ENCODE data around the gene ZC3H10.
"Not testable (repeated sequence)": the region's sequence is repeated elsewhere in the genome, so short reads cannot be mapped to it uniquely, and the experiment has no call there.

The ZC3H10 gene

DNA sequence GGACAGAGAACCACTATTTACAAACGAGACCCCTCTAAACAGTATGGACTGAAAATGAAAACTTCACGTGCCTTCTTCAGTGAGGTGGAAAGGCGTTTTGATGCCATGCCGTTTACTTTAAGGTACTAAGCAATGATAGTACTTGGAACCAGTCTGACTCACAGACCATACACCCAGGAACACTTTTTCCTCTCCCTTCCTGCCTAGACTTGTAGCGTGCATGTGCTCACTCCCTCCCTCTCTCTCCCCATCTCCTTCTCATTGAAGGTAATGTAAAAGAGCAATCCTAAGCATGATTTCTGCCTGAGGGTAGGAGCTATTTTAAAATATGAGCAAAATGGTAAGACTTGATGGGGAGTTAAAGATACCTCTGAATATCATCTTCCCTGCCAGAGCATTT is 7.5 kb upstream of the ZC3H10 start:
- no peaks in the 10 kb centered on the region for H3K4me1 ChIP-seq (ENCODE audit: insufficient read depth, insufficient read length)
- no peak overlapping the region for H3K4me3 ChIP-seq (ENCODE audit: insufficient read length, low read depth)
- no peak overlapping the region for H3K9ac ChIP-seq (ENCODE audit: insufficient read length, low read depth)
- H3K27me3 ChIP-seq (ENCODE audit: insufficient read depth, insufficient read length): no peaks in the 10 kb centered on the region
- H3K9me3 ChIP-seq (ENCODE audit: insufficient read depth, low read length): no peaks in the 10 kb centered on the region
- DNase-seq (ENCODE audit: low read depth, low spot score): no peak
- no peak for TF ChIP-seq SUZ12 (IDR thresholded peaks at IDR 0.05; ENCODE audit: extremely low read depth, insufficient read depth, insufficient read length)
- TF ChIP-seq ZNF274 (IDR thresholded peaks at IDR 0.05; ENCODE audit: low read depth, low read length): no peak
- TF ChIP-seq YY1 (IDR thresholded peaks at IDR 0.05; ENCODE audit: insufficient read depth, insufficient read length): no peak
- peaks cover 83% of the 10 kb centered on the region for H3K36me3 ChIP-seq (ENCODE audit: insufficient read depth, insufficient read length, low read length)

DNA sequence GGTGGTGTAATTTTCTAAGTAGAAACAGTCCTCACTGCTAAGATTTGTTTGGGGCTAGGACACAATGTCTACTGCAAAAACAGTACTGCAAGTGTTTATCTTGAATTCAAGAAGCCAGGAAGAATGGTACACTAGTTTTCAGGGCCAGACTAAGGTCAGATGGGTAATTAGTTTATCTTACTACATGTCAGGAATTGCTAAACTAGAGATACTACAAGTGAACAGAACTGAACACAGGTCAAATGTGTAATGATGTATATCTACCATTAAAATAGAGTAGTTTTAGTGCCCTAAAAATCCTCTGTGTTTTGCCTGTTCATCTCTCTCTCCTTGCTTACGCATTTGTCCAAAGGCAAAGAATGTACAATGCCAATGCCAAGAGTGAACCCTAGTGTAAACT is 4.0 kb upstream of the ZC3H10 start:
- H3K4me3 ChIP-seq (ENCODE audit: insufficient read length, low read depth): no peak overlapping the region
- H3K9ac ChIP-seq (ENCODE audit: insufficient read length, low read depth): no peak overlapping the region
- DNase-seq (ENCODE audit: low read depth, low spot score): no peak
- peaks cover 62% of the 10 kb centered on the region for H3K36me3 ChIP-seq (ENCODE audit: insufficient read depth, insufficient read length, low read length)
- TF ChIP-seq YY1 (IDR thresholded peaks at IDR 0.05; ENCODE audit: insufficient read depth, insufficient read length) (no peak), SUZ12 (IDR thresholded peaks at IDR 0.05; ENCODE audit: extremely low read depth, insufficient read depth, insufficient read length) (no peak), ZNF274 (IDR thresholded peaks at IDR 0.05; ENCODE audit: low read depth, low read length) (no peak)
- no peaks in the 10 kb centered on the region for H3K27me3 ChIP-seq (ENCODE audit: insufficient read depth, insufficient read length)
- no peaks in the 10 kb centered on the region for H3K9me3 ChIP-seq (ENCODE audit: insufficient read depth, low read length)
- no peaks in the 10 kb centered on the region for H3K4me1 ChIP-seq (ENCODE audit: insufficient read depth, insufficient read length)

DNA sequence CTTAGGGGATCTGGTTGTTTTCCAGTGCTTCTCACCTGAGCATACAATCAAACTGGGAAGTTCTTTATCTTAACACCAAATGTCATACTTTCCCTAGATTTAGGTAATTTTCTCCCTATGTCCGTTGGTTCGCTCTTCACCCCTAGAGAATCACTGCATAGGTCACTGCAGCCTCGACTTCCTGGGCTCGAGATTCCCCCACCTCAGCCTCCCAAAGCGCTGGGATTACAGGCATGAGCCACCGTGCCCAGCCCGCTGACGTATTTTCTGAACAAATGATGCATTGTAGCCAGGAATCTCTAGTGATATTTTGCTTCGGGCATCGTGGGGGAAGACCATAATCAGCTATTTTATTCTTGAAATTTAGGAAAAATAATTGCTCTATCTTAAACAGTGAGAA is 2.7 kb upstream of the ZC3H10 start:
- Histone ChIP-seq H3K4me3 (ENCODE audit: insufficient read length, low read depth) (peak overlapping the region; percentile 91), H3K4me1 (ENCODE audit: insufficient read depth, insufficient read length) (no peaks in the 10 kb centered on the region), H3K36me3 (ENCODE audit: insufficient read depth, insufficient read length, low read length) (peaks cover 53% of the 10 kb centered on the region), H3K9me3 (ENCODE audit: insufficient read depth, low read length) (no peaks in the 10 kb centered on the region), H3K9ac (ENCODE audit: insufficient read length, low read depth) (peak overlapping the region; percentile 99), H3K27me3 (ENCODE audit: insufficient read depth, insufficient read length) (no peaks in the 10 kb centered on the region)
- TF ChIP-seq ZNF274 (IDR thresholded peaks at IDR 0.05; ENCODE audit: low read depth, low read length) (no peak), YY1 (IDR thresholded peaks at IDR 0.05; ENCODE audit: insufficient read depth, insufficient read length) (no peak), SUZ12 (IDR thresholded peaks at IDR 0.05; ENCODE audit: extremely low read depth, insufficient read depth, insufficient read length) (no peak)
- DNase-seq (ENCODE audit: low read depth, low spot score): no peak

DNA sequence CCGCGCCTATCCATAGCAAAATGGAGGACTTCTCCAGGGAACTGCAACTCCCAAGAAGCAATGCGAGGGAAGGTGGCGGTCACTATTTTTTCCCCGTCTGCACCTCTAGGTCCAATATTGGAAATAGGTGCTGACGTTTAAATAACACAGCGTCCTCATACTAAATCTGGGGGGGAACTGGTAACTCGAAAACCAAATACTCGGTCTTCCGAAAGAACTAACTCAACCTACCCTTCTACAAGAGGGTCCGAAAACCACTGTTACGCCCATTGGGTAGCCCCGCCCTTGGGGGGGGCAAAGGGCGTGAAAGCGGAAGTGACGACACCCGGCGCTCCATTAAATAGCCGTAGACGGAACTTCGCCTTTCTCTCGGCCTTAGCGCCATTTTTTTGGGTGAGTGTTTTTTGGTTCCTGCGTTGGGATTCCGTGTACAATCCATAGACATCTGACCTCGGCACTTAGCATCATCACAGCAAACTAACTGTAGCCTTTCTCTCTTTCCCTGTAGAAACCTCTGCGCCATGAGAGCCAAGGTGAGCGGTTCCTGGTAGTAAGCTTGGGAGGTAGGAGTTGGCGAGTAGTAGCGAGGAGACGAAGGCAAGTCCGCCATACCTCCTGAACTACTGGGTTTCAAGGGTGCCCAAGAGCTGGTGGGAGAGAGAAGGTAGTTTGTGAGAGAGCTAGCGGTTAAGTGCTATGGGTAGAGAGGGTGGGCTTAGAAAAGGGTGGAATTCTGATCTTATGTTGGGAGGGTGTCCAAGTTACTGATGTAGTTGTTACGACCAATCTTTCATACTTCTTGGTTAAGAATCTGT is 1.6 kb upstream of the ZC3H10 start, which contains the start of gene RPL41:
Gene RPL41, plus strand, starts transcription at position 367 of the 815 bp plus-strand sequence.
- H3K4me3 ChIP-seq (ENCODE audit: insufficient read length, low read depth): peak within 1 kb of the TSS; percentile 91
- peak; percentile 49 for TF ChIP-seq YY1 (IDR thresholded peaks at IDR 0.05; ENCODE audit: insufficient read depth, insufficient read length)
- TF ChIP-seq ZNF274 (IDR thresholded peaks at IDR 0.05; ENCODE audit: low read depth, low read length): no peak
- H3K27me3 ChIP-seq (ENCODE audit: insufficient read depth, insufficient read length): no peaks in the 10 kb centered on the region
- H3K9ac ChIP-seq (ENCODE audit: insufficient read length, low read depth): peak within 1 kb of the TSS; percentile 99
- no peaks in the 10 kb centered on the region for H3K9me3 ChIP-seq (ENCODE audit: insufficient read depth, low read length)
- peaks cover 53% of the 10 kb centered on the region for H3K36me3 ChIP-seq (ENCODE audit: insufficient read depth, insufficient read length, low read length)
- peak; percentile 93 for DNase-seq (ENCODE audit: low read depth, low spot score)
- no peaks in the 10 kb centered on the region for H3K4me1 ChIP-seq (ENCODE audit: insufficient read depth, insufficient read length)

DNA sequence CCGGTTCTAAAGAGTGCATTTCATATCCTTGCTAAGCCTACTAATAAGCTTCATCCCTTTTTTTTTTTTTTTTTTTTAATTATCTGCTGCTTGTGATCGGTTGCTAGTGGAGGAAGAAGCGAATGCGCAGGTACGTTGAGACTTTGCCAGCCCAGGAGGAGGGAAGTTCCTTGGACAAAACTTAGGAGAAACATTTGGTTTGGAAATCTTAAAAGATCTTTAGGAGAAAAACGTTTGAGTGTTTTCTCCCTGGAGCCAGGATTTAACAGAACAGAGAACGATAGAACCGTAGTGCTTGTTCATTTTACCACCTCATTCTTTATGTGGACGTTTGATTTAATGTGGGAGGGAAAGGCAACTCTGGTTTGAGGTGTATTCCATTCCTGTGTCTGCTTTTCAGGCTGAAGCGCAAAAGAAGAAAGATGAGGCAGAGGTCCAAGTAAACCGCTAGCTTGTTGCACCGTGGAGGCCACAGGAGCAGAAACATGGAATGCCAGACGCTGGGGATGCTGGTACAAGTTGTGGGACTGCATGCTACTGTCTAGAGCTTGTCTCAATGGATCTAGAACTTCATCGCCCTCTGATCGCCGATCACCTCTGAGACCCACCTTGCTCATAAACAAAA is 872 bp upstream of the ZC3H10 start:
- H3K4me1 ChIP-seq (ENCODE audit: insufficient read depth, insufficient read length); H3K27me3 ChIP-seq (ENCODE audit: insufficient read depth, insufficient read length); DNase-seq (ENCODE audit: low read depth, low spot score); H3K9me3 ChIP-seq (ENCODE audit: insufficient read depth, low read length): not testable (repeated sequence)
- peak overlapping the region; percentile 91 for H3K4me3 ChIP-seq (ENCODE audit: insufficient read length, low read depth)
- peak overlapping the region; percentile 99 for H3K9ac ChIP-seq (ENCODE audit: insufficient read length, low read depth)
- H3K36me3 ChIP-seq (ENCODE audit: insufficient read depth, insufficient read length, low read length): peaks cover 54% of the 10 kb centered on the region

DNA sequence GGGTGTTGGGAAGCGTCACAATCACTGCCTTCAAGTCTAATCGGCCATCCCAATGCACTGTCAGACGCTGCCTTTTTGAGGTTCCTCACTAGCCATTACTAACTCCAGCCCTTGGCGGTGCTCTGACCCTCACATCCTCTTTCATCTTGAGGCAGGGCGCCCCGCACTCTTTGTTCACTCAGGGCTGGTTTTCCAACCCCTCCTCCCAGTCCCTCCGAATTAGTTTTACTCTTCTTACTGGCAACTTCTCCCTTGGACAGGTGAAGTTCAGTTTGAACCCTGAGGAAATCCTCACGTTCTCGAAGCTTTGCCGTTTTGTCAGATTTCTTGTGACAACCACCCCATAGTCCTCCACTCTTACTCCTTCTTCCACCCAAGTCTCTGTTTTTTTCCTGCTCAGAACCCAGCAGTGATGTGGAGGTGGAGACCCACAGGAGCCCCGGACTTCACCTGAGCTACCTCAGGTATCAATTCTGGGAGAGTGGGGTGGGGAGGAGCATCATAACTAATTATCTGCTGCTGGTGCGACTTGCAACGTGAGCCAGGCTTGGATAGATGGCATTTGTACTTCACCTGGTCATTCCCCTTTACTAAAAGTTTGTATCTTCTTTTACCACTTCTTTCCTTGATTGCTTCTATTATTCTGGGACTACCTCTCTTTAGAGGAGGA is 757 bp downstream of the ZC3H10 start:
- TF ChIP-seq ZNF274 (IDR thresholded peaks at IDR 0.05; ENCODE audit: low read depth, low read length) (no peak), SUZ12 (IDR thresholded peaks at IDR 0.05; ENCODE audit: extremely low read depth, insufficient read depth, insufficient read length) (no peak)

DNA sequence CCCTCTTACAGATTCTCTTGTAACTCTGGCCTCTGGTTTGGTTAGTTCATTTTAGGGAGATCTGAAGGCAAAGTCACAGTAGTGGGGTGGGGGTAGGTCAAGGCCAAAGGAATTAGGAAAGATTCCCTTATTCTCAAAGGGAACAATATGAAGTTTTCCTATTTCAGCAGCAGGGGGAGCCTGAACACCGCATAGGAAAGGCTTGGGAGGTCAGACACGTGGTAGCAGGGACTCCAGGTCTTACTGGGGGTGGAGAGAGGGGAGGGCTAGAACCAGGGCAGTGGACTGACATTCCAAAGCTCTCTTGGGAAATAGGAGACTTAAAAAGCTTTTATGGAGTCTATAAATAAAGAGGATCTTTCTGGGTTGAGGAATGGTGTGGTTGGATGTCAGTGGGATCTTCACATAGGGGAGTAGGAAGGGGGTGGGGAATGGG is 1.3 kb downstream of the ZC3H10 start:
- Histone ChIP-seq H3K9me3 (ENCODE audit: insufficient read depth, low read length) (no peaks in the 10 kb centered on the region), H3K36me3 (ENCODE audit: insufficient read depth, insufficient read length, low read length) (peaks cover 36% of the 10 kb centered on the region), H3K27me3 (ENCODE audit: insufficient read depth, insufficient read length) (no peaks in the 10 kb centered on the region), H3K9ac (ENCODE audit: insufficient read length, low read depth) (peak overlapping the region; percentile 93), H3K4me3 (ENCODE audit: insufficient read length, low read depth) (no peak overlapping the region), H3K4me1 (ENCODE audit: insufficient read depth, insufficient read length) (no peaks in the 10 kb centered on the region)
- no peak for TF ChIP-seq ZNF274 (IDR thresholded peaks at IDR 0.05; ENCODE audit: low read depth, low read length)
- TF ChIP-seq YY1 (IDR thresholded peaks at IDR 0.05; ENCODE audit: insufficient read depth, insufficient read length): no peak
- no peak for TF ChIP-seq SUZ12 (IDR thresholded peaks at IDR 0.05; ENCODE audit: extremely low read depth, insufficient read depth, insufficient read length)
- DNase-seq (ENCODE audit: low read depth, low spot score): peak; percentile 92

More for the DNA sequence above, 757 bp downstream of the ZC3H10 start:
- peaks cover 38% of the 10 kb centered on the region for H3K36me3 ChIP-seq (ENCODE audit: insufficient read depth, insufficient read length, low read length)
- H3K4me3 ChIP-seq (ENCODE audit: insufficient read length, low read depth): peak overlapping the region; percentile 84
- no peaks in the 10 kb centered on the region for H3K4me1 ChIP-seq (ENCODE audit: insufficient read depth, insufficient read length)
- H3K27me3 ChIP-seq (ENCODE audit: insufficient read depth, insufficient read length): no peaks in the 10 kb centered on the region
- peak overlapping the region; percentile 93 for H3K9ac ChIP-seq (ENCODE audit: insufficient read length, low read depth)
- DNase-seq (ENCODE audit: low read depth, low spot score): no peak
- H3K9me3 ChIP-seq (ENCODE audit: insufficient read depth, low read length): no peaks in the 10 kb centered on the region
